ENCODE results near the gene ARHGEF18.
"Not testable (repeated sequence)": the region's sequence is repeated elsewhere in the genome, so short reads cannot be mapped to it uniquely, and the experiment has no call there.

The ARHGEF18 gene

GRCh38 chr19:7340959-7341837 lies 7.5 kb upstream of the ARHGEF18 start:
- Histone ChIP-seq H3K4me1 (ENCODE audit: control insufficient read depth, low read depth, low read length) (no peaks in the 10 kb centered on the region), H3K27me3 (ENCODE audit: insufficient read depth, low read length, poor library complexity) (no peaks in the 10 kb centered on the region), H2AK5ac (ENCODE audit: low read length) (no peak overlapping the region), H3K4me3 (ENCODE audit: low read length) (no peak overlapping the region), H3K56ac (ENCODE audit: low read length) (no peak overlapping the region), H3K36me3 (ENCODE audit: control insufficient read depth, insufficient read depth, low read length) (no peaks in the 10 kb centered on the region), H3K23ac (ENCODE audit: low read length) (no peak overlapping the region), H3K4me2 (ENCODE audit: low read length) (no peak overlapping the region), H3K79me2 (ENCODE audit: control insufficient read depth, insufficient read depth, low read length) (no peaks in the 10 kb centered on the region), H2BK15ac (replicated peaks; ENCODE audit: low read depth) (no peak overlapping the region), H3K79me1 (ENCODE audit: low read length) (no peaks in the 10 kb centered on the region), H2BK120ac (ENCODE audit: low read depth, low read length) (no peak overlapping the region), H3K9ac (ENCODE audit: low read length) (no peak overlapping the region), H3K18ac (ENCODE audit: low read length) (no peak overlapping the region), H3K4ac (ENCODE audit: low read depth, low read length) (no peak overlapping the region), H2BK5ac (ENCODE audit: low read length) (no peak overlapping the region), H3K27ac (ENCODE audit: low read depth, low read length) (no peak overlapping the region), H4K8ac (ENCODE audit: low read depth, low read length) (no peak overlapping the region), H4K5ac (ENCODE audit: low read length) (no peak overlapping the region)
- WGBS (ENCODE audit: extremely low coverage, insufficient coverage, low lambda C conversion rate) = no CpG with 5 or more reads among the region's 22 CpGs
- DNase-seq = peak; percentile 88

DNA sequence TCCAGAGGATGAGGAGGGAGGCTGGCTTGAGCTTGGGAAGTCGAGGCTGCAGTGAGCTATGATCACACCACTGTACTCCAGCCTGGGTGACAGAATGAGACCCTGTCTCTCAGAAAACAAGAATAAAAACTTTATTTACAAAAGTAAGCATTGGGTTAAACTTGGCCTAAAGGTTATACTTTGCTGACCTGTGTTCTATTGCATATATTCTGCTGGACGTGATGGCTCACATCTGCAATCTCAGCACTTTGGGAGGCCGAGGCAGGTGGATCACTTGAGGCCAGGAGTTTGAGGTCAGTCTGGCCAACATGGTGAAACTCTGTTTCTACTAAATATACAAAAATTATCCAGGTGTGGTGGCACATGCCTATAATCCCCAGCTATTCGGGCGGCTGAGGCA lies 6.6 kb upstream of the ARHGEF18 start:
- Histone ChIP-seq H3K79me1 (ENCODE audit: low read length) (no peaks in the 10 kb centered on the region), H2AK5ac (ENCODE audit: low read length) (no peak overlapping the region), H3K79me2 (ENCODE audit: control insufficient read depth, insufficient read depth, low read length) (no peaks in the 10 kb centered on the region), H4K8ac (ENCODE audit: low read depth, low read length) (no peak overlapping the region), H3K56ac (ENCODE audit: low read length) (no peak overlapping the region), H3K36me3 (ENCODE audit: control insufficient read depth, insufficient read depth, low read length) (no peaks in the 10 kb centered on the region), H3K27ac (ENCODE audit: low read depth, low read length) (no peak overlapping the region), H3K18ac (ENCODE audit: low read length) (no peak overlapping the region), H3K23ac (ENCODE audit: low read length) (no peak overlapping the region), H2BK5ac (ENCODE audit: low read length) (no peak overlapping the region), H3K4me2 (ENCODE audit: low read length) (no peak overlapping the region), H2BK120ac (ENCODE audit: low read depth, low read length) (no peak overlapping the region), H3K4me3 (ENCODE audit: low read length) (no peak overlapping the region), H4K5ac (ENCODE audit: low read length) (no peak overlapping the region), H2BK15ac (replicated peaks; ENCODE audit: low read depth) (no peak overlapping the region), H3K4me1 (ENCODE audit: control insufficient read depth, low read depth, low read length) (no peaks in the 10 kb centered on the region), H3K9ac (ENCODE audit: low read length) (no peak overlapping the region), H3K4ac (ENCODE audit: low read depth, low read length) (no peak overlapping the region), H3K27me3 (ENCODE audit: insufficient read depth, low read length, poor library complexity) (no peaks in the 10 kb centered on the region)
- WGBS (ENCODE audit: extremely low coverage, insufficient coverage, low lambda C conversion rate) = no CpG with 5 or more reads among the region's 5 CpGs
- DNase-seq = no peak

GRCh38 chr19:7346488-7346971 lies 2.2 kb upstream of the ARHGEF18 start:
- H3K27me3 ChIP-seq (ENCODE audit: insufficient read depth, low read length, poor library complexity) = no peaks in the 10 kb centered on the region
- no peak overlapping the region for H4K8ac ChIP-seq (ENCODE audit: low read depth, low read length)
- no peak for DNase-seq
- no peak overlapping the region for H3K4ac ChIP-seq (ENCODE audit: low read depth, low read length)
- no peak overlapping the region for H2BK15ac ChIP-seq (replicated peaks; ENCODE audit: low read depth)
- no peak overlapping the region for H3K18ac ChIP-seq (ENCODE audit: low read length)
- no peak overlapping the region for H3K27ac ChIP-seq (ENCODE audit: low read depth, low read length)
- H3K9ac ChIP-seq (ENCODE audit: low read length) = no peak overlapping the region
- H3K56ac ChIP-seq (ENCODE audit: low read length) = no peak overlapping the region
- H2BK5ac ChIP-seq (ENCODE audit: low read length) = no peak overlapping the region
- H2AK5ac ChIP-seq (ENCODE audit: low read length) = no peak overlapping the region
- H3K79me1 ChIP-seq (ENCODE audit: low read length) = no peaks in the 10 kb centered on the region
- H3K4me1 ChIP-seq (ENCODE audit: control insufficient read depth, low read depth, low read length) = no peaks in the 10 kb centered on the region
- no peaks in the 10 kb centered on the region for H3K36me3 ChIP-seq (ENCODE audit: control insufficient read depth, insufficient read depth, low read length)
- no peaks in the 10 kb centered on the region for H3K79me2 ChIP-seq (ENCODE audit: control insufficient read depth, insufficient read depth, low read length)
- no peak overlapping the region for H4K5ac ChIP-seq (ENCODE audit: low read length)
- WGBS (ENCODE audit: extremely low coverage, insufficient coverage, low lambda C conversion rate) = no CpG with 5 or more reads among the region's 7 CpGs
- no peak overlapping the region for H3K23ac ChIP-seq (ENCODE audit: low read length)
- no peak overlapping the region for H3K4me2 ChIP-seq (ENCODE audit: low read length)
- H3K4me3 ChIP-seq (ENCODE audit: low read length) = no peak overlapping the region
- H2BK120ac ChIP-seq (ENCODE audit: low read depth, low read length) = no peak overlapping the region

- H3K27me3 ChIP-seq (ENCODE audit: insufficient read depth, low read length, poor library complexity); H2AK5ac ChIP-seq (ENCODE audit: low read length); H3K9ac ChIP-seq (ENCODE audit: low read length); H3K56ac ChIP-seq (ENCODE audit: low read length); H2BK15ac ChIP-seq (replicated peaks; ENCODE audit: low read depth); H3K4me3 ChIP-seq (ENCODE audit: low read length); H3K79me1 ChIP-seq (ENCODE audit: low read length); H3K18ac ChIP-seq (ENCODE audit: low read length); H2BK120ac ChIP-seq (ENCODE audit: low read depth, low read length); H4K5ac ChIP-seq (ENCODE audit: low read length); H4K8ac ChIP-seq (ENCODE audit: low read depth, low read length); H3K4ac ChIP-seq (ENCODE audit: low read depth, low read length); H3K27ac ChIP-seq (ENCODE audit: low read depth, low read length); H3K79me2 ChIP-seq (ENCODE audit: control insufficient read depth, insufficient read depth, low read length); H3K4me2 ChIP-seq (ENCODE audit: low read length); H3K4me1 ChIP-seq (ENCODE audit: control insufficient read depth, low read depth, low read length); H3K36me3 ChIP-seq (ENCODE audit: control insufficient read depth, insufficient read depth, low read length); H2BK5ac ChIP-seq (ENCODE audit: low read length); DNase-seq; H3K23ac ChIP-seq (ENCODE audit: low read length): not testable (repeated sequence)
- WGBS (ENCODE audit: extremely low coverage, insufficient coverage, low lambda C conversion rate) = no CpG with 5 or more reads among the region's 7 CpGs
Measured at GRCh38 chr19:7346997-7347396, 1.7 kb upstream of the ARHGEF18 start.

DNA sequence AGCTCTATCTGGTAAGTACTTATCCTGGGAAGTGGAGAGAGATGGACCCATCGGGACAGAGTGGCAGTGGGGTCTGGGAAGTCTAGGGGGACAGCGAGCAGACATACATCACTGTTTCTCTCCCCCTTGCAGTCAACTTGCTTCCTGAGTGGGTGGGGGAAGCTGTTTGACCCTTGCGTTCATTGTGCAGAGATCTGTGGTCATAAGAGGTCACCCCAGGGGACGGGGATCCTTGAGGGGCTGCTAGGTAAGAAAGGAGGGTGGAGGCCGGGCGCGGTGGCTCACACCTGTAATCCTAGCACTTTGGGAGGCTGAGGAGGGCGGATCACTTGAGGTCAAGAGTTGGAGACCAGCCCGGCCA lies 474 bp downstream of the ARHGEF18 start:
- no CpG with 5 or more reads among the region's 9 CpGs for WGBS (ENCODE audit: extremely low coverage, insufficient coverage, low lambda C conversion rate)
- no peaks in the 10 kb centered on the region for H3K36me3 ChIP-seq (ENCODE audit: control insufficient read depth, insufficient read depth, low read length)

More for the DNA sequence above, 474 bp downstream of the ARHGEF18 start:
- Histone ChIP-seq H3K4me3 (ENCODE audit: low read length) (no peak overlapping the region), H4K8ac (ENCODE audit: low read depth, low read length) (no peak overlapping the region), H3K56ac (ENCODE audit: low read length) (no peak overlapping the region), H3K4ac (ENCODE audit: low read depth, low read length) (no peak overlapping the region), H3K79me2 (ENCODE audit: control insufficient read depth, insufficient read depth, low read length) (no peaks in the 10 kb centered on the region), H3K9ac (ENCODE audit: low read length) (no peak overlapping the region), H2BK120ac (ENCODE audit: low read depth, low read length) (no peak overlapping the region), H2AK5ac (ENCODE audit: low read length) (no peak overlapping the region), H3K27me3 (ENCODE audit: insufficient read depth, low read length, poor library complexity) (no peaks in the 10 kb centered on the region), H2BK5ac (ENCODE audit: low read length) (no peak overlapping the region), H3K18ac (ENCODE audit: low read length) (no peak overlapping the region), H2BK15ac (replicated peaks; ENCODE audit: low read depth) (no peak overlapping the region), H4K5ac (ENCODE audit: low read length) (no peak overlapping the region), H3K23ac (ENCODE audit: low read length) (no peak overlapping the region), H3K79me1 (ENCODE audit: low read length) (no peaks in the 10 kb centered on the region), H3K4me2 (ENCODE audit: low read length) (no peak overlapping the region), H3K27ac (ENCODE audit: low read depth, low read length) (no peak overlapping the region), H3K4me1 (ENCODE audit: control insufficient read depth, low read depth, low read length) (no peaks in the 10 kb centered on the region)
- DNase-seq = no peak
